ENCODE results near the gene EN2.
"Not testable (repeated sequence)": the region's sequence is repeated elsewhere in the genome, so short reads cannot be mapped to it uniquely, and the experiment has no call there.

The EN2 gene

GRCh38 chr7:155426543-155427410, 31.2 kb upstream of the EN2 start:
- DNase-seq = no peak

DNA sequence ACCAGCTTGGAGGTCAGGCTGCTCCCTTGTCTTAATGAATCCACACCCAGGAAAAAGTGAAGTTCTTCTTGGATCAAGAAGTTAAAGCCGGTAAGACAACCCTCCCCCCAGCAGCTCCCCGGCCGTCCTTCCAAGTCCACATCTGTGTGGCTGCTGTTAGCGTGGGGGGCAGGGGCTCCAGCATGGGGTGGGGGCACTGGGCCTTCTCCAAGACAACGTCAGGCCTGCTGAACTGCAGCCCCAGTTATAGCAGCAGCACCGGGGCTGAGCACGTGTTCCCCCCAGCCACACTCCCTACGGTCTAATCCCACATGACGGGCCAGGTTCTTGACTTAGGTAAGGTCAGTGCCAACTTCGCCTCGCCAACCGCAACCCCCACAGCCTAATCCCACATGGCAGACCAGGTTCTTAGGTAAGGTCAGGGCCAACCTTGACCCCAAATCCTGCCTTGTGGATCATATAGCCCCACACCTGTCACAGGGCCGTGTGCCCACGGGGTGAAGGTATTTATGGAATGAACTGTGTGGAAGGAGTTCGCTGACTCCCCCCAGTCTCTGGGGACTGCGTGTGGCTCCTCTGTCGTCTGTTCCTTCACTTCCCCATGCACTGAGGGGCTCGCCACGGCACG, 30.4 kb upstream of the EN2 start:
- DNase-seq = no peak

GRCh38 chr7:155428171-155428834, 29.6 kb upstream of the EN2 start:
- no peak for DNase-seq

- no peak for DNase-seq
These were observed 28.3 kb upstream of the EN2 start for GRCh38 chr7:155429651-155430050.

- DNase-seq = no peak
These were observed 27.3 kb upstream of the EN2 start for GRCh38 chr7:155430606-155431005.

GRCh38 chr7:155431231-155431630, 26.7 kb upstream of the EN2 start:
- no peak for DNase-seq

DNA sequence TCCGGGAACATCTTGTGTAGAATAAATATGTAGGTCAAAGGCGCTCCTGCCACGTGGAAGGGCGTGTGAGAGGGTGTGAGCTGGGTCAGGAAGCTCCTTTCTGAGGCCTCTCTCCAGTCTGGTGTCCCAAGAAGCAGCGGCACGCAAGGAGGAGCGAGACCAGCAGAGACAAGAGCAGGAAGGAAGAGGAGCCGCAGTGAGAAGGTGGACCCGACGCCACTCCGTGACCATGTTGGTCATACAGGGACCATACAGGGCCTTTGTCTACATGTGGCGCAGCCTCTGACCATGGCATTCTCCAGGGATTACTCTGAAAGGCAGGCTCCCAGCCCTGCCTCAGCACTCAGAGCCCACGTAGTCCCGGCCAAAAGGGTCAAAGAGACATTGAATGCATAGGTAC, 26.2 kb upstream of the EN2 start:
- DNase-seq = no peak

- DNase-seq = no peak
These were observed 22.8 kb upstream of the EN2 start for GRCh38 chr7:155435110-155435509.

DNA sequence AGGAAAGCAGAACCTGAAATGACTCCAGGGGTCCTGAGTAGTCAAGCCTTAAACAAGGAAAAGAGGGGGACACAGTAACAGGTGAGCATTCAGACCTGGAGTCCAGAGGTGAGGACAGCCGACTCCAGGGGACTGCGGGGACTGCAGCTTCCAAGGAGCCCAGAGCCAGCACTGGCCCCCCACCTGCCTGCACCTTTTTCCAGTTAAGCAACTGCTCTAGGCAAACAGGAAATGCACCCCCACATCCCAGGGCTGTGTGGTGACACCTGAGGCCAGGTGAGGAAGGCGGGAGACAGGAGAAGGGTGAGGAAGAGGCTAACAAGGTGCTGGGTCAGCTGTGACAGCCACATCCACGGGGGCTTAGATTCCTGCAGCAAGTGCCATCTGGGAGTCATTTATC, 20.1 kb upstream of the EN2 start:
- no peak for DNase-seq

GRCh38 chr7:155438777-155439176, 19.2 kb upstream of the EN2 start:
- no peak for DNase-seq

GRCh38 chr7:155439311-155440017, 18.5 kb upstream of the EN2 start:
- DNase-seq = no peak

- DNase-seq = no peak
These were observed 17.9 kb upstream of the EN2 start for GRCh38 chr7:155440018-155440410.

DNA sequence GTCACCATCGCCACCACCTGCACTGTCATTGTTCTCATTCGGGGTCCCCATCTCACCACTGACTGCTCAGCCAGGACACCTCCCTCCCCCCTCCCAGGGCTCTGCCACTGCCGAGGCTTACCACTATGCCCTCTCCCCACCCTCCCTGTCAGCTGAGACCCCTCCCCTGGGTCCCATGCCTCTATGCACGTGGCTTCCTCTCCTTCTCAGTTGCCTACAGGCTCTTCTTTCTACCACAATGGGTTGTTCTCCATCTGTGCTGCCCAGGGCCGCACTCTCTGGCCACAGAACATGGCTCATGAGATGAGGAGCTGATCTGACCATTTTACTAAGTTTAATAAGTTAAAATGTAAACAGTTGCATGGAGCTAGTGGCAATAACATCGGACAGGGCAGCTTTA, 16.1 kb upstream of the EN2 start:
- DNase-seq = no peak

DNA sequence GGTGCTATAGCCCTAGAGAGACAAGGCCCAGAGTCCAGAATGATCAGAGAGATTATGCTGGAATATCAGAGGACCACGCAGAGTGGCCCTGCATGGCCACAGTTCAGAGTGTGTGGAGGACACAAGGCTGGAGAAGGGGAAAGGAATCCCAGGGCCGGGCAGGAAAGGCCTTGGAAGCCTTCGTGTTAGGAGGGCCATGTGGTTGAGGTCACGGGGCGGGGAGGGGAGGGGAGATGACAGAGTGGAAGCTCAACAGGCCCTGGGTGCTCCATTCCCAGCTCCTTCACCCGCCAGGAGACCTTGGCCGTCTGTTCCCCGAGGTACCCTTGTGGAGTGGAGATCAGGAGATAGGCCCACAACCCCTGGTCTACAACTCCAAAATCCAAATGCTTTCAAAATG, 13.2 kb upstream of the EN2 start:
- no peak for DNase-seq

- DNase-seq = not testable (repeated sequence)
These were observed 12.3 kb upstream of the EN2 start for GRCh38 chr7:155445606-155446005.

DNA sequence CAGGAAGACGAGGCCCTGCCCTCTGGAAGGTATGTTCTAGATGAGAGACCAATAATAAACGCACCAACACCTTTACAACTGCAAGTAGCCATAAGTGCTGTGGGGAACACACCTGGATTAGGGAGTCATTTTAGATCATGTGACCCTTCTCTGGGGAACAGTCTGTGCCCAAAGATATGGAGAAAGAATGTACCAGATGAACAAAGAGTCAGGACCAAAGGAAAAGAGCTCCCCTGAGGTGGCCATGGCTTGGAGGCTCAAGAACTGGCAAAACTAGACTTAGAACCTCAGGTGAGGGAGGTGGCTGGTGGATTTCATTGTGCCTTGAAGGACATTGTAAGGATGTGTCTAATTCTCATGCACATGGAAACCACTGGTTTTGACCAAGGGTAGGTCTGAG, 10.3 kb upstream of the EN2 start:
- DNase-seq = no peak

DNA sequence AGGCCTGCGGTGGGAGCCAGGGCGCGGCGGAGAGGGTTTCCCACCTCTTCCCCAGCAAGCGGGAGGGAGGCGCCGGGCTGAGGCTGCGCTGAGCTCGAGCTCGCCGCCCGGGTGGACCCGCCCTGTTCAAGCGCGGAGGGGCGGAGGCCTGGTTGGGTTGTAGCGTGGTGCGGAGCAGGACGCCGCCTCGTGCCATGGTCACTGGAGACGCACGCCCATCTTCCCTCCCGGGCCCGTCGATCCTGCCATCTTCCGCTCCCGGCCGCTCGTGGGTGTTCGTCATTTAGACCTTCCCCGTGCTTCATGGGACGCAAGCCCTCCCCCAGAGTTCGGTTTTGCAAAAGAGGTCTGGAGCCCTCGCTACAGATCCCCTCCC, 9.3 kb upstream of the EN2 start:
- DNase-seq = no peak

DNA sequence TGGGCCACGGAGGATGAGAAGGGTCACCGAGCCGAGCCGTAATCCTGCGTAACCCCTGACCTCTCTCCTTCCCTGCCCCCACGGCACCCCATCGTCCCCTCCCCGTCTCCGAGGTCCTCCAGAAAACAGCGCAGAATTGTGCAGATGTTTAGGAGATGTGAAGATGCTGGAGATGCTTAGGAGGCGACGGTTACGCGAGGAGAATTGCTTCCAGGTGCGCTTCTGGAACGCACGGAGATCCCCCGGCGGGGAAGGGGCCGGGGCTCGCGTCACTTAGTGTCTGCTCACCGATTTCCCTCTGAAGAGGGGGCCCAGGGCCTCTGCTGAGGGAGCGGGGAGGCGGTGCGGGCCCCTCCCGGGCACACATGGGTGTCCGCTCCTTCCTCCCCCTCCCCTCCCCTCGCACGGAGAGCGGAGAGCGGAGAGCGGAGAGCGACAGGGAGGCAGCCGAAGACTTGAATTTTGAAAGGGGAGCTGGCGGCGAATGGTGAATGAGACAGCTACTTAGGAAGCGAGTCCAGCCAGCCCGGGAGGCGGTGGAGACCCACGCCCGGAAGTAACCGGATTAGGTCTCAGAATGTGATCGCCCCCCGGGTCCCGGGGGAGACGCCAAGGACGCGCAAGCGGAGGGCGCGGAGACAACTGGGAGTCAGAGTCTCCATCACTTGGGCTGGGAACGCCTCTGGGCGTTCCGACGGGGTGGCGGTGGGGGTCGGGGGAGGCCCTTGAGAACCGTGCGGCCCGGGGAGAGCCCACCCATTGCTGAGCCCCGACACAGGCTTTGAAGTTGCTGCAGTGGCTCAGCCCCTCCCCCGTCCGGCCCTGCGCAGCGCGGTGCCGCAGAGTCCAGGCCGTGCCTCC, 8.7 kb upstream of the EN2 start:
- DNase-seq = no peak

DNA sequence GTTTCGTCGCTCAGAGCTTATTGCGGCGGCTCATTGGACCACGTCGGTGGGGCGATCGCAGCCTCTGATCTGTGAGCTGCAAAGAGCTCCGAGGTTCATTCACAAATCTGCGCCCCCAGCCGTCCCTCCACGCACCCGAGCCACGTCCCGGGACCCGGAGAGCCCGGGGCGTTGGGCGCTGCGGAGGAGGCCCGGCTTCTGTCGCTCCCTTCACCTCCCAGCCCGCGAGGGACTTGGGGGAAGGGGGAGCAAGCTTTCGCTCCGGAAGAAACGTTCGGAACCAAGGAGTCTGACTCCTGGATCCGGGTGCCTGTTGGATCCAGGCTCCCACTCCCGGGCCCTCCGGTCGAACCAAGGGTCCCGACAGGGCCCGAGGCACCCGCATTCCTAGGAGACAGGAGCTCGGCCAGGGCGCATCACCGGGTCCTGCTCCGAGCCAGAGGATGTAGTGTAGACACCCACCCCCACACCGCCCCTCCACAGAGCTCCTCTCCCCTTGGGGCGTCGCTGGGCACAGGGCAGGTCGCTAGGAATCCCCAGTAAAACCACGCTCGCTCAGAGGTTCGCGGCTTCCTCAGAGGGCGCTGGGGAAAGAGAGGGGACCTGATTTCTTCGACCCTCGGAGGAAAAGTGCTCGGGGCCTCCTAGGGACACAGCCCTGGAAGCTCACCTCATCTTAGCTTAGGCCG, 7.9 kb upstream of the EN2 start:
- no peak for DNase-seq

DNA sequence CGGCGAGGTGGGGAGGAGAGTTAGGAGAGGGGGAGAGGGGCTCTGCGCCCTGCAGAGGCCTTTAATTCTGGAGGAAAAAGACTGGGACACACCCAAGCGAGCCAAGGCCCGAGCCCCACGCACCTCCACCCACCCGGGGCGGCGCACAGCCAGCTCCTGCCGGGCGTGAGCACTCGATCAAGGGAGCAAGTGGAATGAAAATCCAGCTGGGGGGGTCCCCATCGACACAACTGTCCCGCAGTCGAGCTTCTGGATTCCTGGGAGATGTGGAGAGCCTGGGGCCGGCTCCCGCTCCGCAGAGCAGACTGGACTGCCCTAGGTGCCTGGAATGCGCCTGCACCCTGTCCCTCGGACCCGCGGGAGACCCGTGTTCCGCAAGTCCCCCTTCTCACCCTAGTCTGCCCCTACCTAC, 7.4 kb upstream of the EN2 start:
- no peak for DNase-seq

DNA sequence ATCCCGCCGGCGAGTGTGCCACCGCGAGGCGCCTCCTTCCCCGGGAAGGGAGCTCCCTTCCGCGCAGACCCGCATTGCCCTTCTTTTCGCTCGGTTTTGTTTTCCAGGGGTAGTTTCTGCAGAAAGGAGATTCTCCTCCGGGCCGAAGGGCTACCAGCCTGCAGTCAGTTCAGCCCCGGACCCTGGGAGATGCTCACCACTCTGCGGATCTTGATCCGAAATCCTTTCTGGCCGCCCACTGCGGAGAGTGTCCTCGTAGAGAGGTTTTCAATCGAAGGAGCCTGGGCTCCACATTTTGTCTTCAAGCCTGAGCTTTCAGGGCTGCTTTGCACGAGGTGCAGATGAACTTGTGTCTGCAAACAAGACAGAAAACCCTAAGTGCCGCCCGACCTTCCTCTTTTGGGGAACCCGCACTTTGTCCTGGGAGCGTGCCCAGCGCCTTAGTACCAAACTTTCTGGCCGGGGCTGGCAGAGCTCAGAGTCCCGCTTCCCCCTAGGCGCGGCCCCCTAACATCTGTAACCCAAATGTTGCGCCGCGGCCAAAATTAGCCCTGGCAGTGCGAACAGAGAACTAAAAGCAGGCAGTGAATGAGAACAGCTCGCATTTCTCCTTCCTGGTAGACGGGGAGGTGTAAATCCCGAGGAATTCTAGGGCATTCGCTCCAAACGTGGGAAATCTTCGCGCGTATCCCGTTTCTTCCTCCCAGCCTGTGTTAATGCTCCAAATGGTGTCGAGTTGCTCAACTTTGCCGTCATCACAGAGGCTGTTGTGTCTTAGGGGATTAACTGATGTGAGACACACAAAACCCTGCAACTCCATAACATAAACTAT, 6.7 kb upstream of the EN2 start:
- no peak for DNase-seq
